Renal cortical epithelial cell (primary cell): Measurements from ENCODE around the gene CSNK1G1. TPM values are rescaled to one million over a fixed set of nuclear protein-coding genes. Genes with fewer than 3 reads are reported as not detected.

Experiments
- DNase-seq: peaks from one replicate; pipeline ENCODE4 v3.0.0-alpha.2; 2011; ENCODE audit warnings: low read depth
- total RNA-seq: library from RNA; depleted of rRNA; stranded (reverse); fragments of >200 nt; gene quantifications from 2 replicates; pipeline ENCODE4 v1.2.3, GENCODE V29; 2014

The CSNK1G1 gene
- total RNA-seq, 1 donor from 2014 or later, result 53.5 TPM

DNA sequence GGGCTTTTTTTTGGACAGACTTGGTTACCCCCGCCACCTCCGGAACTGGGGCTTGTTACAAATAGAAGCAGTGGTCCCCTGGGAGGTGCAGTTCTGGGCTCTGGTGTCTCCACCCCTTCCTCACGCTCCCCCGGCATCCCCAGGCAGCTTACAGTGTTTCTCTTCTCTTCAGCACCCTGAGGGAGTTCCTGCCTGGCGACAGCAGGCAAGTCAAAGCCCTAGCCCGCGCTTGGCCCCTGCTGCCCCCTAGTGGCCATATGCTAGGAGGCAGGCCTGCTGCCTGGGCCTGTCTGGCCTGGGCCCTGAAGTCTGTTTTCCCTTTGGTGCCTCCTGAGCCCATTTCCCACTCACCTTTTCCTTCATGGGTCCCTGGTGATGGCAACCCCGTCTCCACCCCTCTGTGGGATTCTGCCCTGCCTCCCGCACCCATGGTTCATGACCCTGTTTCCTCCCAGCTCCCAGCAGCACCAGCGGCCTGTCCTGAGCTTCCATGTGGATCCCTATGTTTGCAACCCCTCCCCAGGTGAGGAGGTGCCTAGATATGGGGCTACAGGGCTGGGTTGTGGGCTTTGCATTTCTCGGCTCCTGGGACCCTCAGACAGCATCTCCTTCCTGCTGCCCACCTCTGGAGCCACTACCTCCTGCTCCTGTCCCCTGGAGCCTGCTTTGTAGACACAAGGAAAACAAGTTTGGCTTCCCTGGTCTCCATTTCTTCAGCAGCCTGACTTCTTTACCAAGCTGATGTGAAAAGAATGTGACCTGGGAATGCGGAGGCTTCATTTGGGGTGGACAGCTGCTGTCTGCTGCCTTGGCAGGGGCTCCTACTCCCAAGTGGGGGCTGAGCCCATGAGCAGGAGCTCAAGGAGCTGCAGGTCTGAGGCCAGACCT is 202.2 kb downstream of the CSNK1G1 start:
- peak; percentile 69 for DNase-seq

GRCh38 chr15:64152507-64153387 is 203.2 kb downstream of the CSNK1G1 start:
- no peak for DNase-seq

GRCh38 chr15:64151727-64152506 is 204.1 kb downstream of the CSNK1G1 start, which contains the start of gene SNX22:
TSS of gene SNX22 (plus strand) at chr15:64151731. CDS start at chr15:64151776, 45 bp downstream.
- DNase-seq, result no peak

DNA sequence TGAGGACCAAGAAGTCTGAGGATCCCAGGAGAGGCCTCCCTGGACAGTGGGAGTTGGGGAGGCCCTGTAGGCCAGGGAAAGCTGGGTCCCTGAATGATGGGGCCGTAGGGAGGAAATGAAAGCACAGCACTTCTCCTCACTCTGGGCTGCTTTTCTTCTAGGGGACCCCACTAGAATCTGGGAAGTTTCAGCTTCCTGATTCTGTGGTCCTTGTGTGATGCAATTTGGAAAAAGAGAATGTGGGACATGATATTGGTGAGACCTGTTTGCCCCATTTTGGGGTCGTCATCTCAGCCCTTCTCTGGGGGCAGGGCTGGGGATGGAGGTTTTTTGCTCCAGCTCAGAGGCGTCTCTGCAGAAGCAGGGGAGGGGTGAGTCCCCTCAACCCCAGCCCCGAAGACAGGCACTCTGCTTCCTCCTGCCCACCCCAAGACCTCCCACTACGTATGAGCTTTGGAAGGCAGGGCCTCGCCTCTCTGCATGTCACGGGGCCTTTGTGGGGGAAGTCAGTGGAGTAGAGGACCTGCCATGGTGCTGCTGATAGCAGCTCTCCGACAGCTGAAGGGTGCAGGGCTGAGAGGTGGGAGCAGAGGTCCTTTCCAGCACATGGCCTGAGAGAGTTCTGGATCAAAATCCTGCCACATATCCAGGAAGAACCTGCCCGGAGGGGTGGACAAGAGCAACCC is 205.9 kb downstream of the CSNK1G1 start:
- DNase-seq, result no peak

- DNase-seq, result no peak
These were observed 206.5 kb downstream of the CSNK1G1 start for GRCh38 chr15:64149424-64149823.

DNA sequence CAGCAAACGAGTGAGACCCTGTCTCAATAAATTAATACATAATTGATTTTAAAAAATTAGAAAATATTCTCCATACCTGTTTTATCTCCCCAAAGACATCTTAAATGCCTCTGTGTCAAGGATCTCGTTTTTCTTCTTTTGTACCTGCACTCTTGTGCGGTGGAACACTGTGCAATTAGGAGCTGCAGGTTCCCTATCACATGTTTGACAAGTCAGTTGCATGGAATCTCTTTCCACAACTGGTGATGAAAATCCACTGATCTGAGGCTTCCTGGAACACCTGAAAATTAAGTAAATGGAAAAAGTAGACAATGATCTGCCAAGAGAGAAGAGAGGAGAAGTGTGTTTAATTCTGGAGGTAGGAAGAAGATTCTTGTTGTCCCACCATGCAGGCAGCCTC is 207.4 kb downstream of the CSNK1G1 start:
- DNase-seq, result no peak

- DNase-seq, result no peak
These were observed 207.8 kb downstream of the CSNK1G1 start for GRCh38 chr15:64148168-64148567.

DNA sequence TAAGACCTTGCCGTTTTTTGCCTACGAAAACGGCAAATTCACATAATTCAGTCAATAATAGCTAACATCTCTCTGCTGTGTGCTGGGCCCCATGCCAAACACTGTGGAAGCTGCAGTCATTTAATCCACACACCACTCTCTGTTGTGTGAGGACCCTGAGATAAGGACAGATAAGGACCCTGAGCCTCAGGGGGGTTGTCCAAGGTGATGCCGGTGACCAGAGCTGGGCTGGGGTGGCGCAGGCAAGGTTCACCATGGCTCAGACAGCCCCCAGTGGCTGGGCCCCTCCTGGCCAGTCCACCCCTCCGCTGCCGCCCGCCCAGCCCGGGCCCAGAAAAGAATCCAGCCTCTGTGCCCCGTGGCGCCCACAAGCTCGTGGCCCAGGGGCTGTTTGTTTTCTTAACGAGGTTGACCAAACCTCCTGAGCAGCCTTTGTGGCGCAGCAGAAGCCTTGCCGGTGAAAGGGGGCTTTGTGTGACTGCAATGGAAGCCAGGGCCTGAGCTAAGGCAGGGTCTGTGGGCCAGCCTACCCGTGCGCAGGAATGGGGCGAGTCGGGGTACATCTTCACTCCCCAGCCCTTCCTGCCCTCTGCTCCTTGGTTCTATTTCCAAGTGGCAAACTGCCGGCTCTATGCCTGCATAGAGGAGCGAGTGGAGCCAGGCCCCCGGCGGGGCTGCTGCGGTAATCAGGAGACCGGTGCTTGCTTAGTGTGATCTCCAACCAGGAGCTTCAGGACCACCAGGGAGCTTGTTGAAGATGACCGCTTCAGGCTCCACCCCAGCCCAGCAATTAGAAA is 208.9 kb downstream of the CSNK1G1 start:
- DNase-seq, result no peak

- DNase-seq, result no peak
These were observed 209.5 kb downstream of the CSNK1G1 start for GRCh38 chr15:64146520-64146884.

DNA sequence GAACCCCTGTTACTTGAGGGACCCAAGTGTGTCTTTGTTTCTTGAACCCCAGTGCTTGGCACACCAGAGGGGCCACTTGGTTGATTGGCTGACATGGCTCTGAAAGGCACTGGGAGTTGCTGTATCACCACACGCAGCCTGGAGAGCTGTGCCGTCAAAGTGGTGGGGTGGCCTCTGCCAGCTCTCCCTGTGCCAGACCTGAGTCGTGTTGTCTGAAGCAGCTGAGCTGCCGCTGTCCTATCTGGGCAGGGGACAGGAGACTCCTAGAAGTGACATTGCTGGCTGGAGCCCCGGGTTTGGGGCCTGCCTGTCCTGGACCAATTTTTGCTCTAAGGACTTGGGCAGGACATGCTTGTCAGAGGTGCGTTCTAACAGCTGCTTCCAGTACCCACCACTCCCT is 209.9 kb downstream of the CSNK1G1 start:
- DNase-seq, result no peak

DNA sequence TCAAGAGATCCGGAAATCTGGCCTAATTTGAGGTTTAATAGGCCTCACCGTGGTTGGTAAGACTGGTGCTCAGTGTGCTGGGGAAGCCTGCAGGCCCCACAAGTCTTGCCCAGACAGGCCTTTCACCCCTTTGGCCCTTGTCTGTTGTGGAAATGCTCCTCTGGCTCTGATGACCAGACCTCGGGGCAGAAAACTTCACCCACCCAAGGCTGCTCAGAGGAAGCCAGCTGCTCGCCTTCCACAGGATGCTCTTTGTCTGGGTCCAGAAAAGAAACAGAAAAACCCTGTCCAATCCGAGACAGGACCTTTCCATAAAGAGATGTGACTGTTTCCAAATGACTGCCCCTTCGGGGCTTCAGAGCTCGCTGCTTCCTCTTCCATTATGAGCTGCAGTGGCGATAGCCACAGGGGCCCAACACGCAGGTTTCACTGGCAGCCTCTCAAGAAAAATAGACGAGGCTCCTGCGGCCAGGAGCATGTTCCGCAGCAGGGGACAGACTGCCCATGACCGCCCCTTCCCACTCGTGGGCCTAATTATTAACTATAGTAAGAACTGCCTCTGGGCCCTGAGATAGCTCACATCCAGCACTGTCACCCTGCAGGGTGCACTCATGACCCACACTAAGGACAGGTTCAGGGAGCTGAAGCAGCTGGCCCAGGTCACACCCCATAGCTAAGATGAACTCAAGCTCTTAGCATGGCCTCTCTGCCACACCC is 211.2 kb downstream of the CSNK1G1 start:
- DNase-seq, result peak; percentile 37

- no peak for DNase-seq
These were observed 211.8 kb downstream of the CSNK1G1 start for GRCh38 chr15:64144192-64144564.

DNA sequence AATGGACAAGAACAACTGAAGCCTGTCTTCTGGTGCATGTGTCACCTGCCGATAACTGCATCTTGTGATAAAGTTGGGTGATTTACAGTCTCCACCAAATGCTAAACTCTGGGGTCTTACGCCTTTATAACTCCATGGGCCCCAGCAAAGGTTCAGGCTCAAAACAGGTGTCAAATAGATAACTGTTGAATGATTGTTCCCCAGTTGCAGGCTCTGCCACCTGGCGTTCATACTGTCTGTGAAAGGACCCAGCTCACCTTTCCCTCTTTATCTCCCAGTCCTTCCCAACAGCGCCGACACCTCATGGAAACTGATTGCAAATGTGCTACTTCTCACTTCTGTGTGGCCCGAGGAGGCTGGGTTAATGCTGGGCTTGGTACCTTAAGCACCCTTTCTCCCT is 212.7 kb downstream of the CSNK1G1 start:
- no peak for DNase-seq

DNA sequence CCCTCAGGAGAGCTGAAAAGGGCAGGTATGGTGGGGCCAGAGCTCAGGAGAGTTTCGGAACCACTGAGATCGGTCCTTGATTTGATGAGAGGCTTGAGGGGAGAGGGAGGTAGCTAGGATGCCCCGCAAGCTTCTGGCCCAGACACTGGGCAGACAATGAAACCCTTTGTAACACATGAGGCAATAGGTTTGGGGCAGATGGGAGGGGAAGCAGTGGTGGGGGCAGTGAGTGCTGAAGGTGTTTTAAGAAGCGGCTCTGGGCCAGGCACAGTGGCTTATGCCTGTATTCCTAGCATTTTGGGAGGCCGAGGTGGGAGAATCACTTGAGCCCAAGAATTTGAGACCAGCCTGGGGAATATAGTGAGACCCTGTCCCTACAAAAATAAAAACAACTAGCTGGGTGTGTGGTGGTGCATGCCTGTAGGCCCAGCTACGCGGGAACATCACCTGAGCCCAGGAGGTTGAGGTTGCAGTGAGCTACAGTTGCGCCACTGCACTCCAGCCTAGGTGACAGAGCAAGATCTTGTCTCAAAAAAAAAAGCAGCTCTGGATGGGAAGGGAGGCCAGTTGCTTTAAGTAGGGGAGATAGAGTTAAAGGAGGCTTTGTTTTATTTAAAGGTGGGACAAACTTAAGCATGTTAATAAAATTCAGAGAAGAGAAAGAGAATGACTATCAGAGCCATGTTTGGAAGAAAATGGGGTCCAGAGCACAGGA is 214.0 kb downstream of the CSNK1G1 start:
- no peak for DNase-seq

DNA sequence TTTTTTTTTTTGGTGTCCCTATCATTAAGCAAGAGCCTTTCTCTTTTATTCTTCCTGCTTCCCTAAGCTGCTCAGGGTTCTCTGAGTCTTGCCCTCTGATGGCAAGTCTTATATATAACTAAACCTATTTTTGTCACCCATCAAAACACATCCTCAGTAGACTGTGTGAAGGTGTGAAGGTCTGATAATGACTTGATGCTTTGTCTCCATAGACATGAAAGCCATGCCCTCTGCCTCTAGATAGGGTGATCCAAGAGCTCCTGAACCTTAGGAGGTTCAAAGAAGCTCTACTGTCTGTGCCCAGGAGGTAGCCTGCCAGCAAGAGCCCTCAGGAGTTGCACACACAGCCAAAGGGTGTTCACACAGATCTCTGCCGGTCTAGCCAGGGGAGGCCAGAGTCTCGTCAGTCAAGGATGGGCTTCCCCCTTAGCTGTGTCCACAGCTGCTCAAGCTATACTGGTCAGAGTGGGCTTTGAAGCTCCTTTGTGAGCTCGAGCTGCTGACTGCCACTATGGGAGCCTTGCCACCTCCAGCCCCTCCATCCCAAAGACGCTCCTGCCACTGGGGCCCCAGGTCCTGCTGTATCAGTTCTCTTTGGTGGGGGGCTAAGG is 217.5 kb downstream of the CSNK1G1 start:
- DNase-seq, result no peak

DNA sequence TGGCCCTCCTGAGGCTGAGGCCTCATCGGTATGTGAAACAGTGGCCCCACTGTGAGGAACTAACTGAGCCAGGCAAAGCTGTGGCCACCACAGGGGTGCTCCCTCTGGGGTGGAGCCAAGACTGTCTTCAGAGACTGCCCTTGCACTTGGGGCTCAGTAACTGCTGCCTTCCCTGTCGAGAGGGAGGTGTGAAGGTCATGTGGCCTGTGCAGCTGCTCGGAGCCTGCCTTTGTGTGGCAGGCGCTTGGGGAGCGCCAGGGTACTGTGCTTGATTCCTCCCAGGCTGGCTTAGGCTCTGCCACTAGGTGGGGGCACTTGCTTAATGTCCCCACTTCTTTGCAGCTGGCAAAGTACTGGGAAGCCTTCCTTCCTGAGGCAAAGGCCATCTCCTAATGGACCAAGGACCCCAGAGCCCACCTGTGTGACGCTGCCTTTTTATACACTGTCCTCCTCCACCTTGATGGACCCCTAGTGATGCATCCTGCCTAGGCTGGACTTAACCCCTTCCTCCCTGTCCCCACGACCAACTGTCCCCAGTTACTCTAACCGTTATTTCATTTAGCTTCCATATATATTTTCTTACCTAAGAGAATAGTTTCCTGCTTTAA is 218.6 kb downstream of the CSNK1G1 start:
- no peak for DNase-seq

- DNase-seq, result no peak
These were observed 219.6 kb downstream of the CSNK1G1 start for GRCh38 chr15:64136347-64136746.

DNA sequence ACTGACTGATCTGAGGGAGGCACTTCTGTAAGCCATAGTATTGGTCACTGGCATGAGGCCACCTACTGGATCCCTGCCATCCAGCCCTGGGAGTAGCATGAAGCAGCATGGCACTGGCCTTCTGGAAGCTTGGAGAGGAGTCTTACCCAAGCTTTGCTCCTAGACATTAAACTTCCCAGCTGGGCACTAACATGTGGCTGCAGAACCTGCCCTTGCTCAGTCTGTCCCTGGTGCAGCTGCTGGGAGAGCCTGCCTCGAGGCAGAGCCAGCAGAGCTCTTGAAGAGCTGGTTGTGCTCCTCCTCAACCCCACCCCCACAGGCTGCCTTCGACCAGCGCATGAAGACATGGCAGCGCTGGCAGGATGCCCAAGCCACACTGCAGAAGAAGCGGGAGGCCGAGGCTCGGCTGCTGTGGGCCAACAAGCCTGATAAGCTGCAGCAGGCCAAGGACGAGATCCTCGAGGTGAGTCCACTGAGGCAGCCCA is 221.6 kb downstream of the CSNK1G1 start:
- no peak for DNase-seq
